Subcutaneous adipose tissue (tissue), 4 donors: ENCODE measurements around the gene NRAP. TPM values are rescaled to one million over a fixed set of nuclear protein-coding genes. Genes with fewer than 3 reads are reported as not detected.

Experiments
- CTCF ChIP-seq: fragments of 450-650 bp; IDR thresholded peaks from one replicate; pipeline ENCODE4 v1.5.1; 2016; ENCODE audit warnings: low read depth, mild to moderate bottlenecking, control low read depth, antibody characterized with exemption, moderate library complexity
- total RNA-seq, 4 donors: library from RNA; depleted of rRNA; stranded (reverse); fragments of >200 nt; gene quantifications; one replicate each; pipeline ENCODE4 v1.1.0, GENCODE V29; 2016

Gene NRAP
- total RNA-seq, 4 donors from 2014 or later: not detected

GRCh38 chr10:113647812-113648211, 16.0 kb downstream of the NRAP start:
- no peak for TF ChIP-seq CTCF

- no peak for TF ChIP-seq CTCF
Measured at GRCh38 chr10:113646336-113647201, 17.3 kb downstream of the NRAP start.

- no peak for TF ChIP-seq CTCF
Measured at GRCh38 chr10:113644185-113645120, 19.4 kb downstream of the NRAP start.

GRCh38 chr10:113643183-113643582, 20.7 kb downstream of the NRAP start:
- TF ChIP-seq CTCF: no peak

GRCh38 chr10:113641702-113642101, 22.1 kb downstream of the NRAP start:
- TF ChIP-seq CTCF: no peak

- TF ChIP-seq CTCF: no peak
Measured at GRCh38 chr10:113639966-113640365, 23.9 kb downstream of the NRAP start.
